Epithelial cell of esophagus (primary cell): ENCODE results near the gene CST3.

Source experiments
- DNase-seq: peaks from one replicate; pipeline ENCODE4 v3.0.0; 2010; ENCODE audit warnings: low read depth
- H3K4me3 ChIP-seq: 2 replicates; pipeline ENCODE4 v1.5.1; 2011; ENCODE audit warnings: mild to moderate bottlenecking, low read length, control low read depth
- TF ChIP-seq, protein P1 (sequence below): IDR thresholded peaks from 2 replicates; pipeline ENCODE4 v1.5.1; 2011; ENCODE audit warnings: low read depth, mild to moderate bottlenecking, low read length, control low read depth, inconsistent platforms; ENCODE audit not compliant: insufficient read depth; ENCODE audit errors: missing control alignments

Gene CST3

DNA sequence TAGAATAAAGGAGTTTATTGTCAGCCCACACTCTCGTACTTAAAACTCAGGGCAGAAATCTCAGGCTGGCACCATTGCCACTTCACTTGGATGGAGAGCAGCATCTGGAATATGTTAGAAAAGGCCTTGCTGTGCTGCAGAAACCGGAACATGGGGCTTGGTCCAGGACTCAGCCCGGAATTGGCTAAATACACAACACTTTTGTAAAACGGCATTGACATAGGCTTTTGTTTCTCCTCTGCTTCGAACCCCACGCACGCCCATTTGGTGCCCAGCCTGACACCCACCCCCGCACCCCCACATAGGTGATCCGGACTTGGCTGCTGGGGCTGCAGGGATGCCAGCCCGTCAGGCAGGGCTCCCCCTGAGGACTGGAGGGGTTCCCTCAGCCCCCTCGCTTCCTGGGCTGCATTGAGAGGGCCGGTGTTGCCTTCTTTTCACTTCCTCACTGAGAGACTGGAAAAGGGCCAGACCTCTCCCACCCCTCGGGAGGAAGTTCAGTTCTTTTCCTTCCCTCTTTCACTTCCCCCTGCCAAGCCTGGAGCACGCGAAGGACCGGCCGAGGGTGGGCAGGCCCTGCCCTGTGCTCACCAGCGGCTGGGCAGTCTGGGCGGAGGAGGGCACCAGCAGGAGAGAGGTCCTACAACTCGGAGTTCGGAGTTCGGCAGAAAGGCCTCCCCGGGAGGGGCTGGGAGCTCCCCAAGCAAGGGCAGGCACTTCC is 17.9 kb upstream of the CST3 start:
- no peak overlapping the region for H3K4me3 ChIP-seq
- TF ChIP-seq, protein P1, sequence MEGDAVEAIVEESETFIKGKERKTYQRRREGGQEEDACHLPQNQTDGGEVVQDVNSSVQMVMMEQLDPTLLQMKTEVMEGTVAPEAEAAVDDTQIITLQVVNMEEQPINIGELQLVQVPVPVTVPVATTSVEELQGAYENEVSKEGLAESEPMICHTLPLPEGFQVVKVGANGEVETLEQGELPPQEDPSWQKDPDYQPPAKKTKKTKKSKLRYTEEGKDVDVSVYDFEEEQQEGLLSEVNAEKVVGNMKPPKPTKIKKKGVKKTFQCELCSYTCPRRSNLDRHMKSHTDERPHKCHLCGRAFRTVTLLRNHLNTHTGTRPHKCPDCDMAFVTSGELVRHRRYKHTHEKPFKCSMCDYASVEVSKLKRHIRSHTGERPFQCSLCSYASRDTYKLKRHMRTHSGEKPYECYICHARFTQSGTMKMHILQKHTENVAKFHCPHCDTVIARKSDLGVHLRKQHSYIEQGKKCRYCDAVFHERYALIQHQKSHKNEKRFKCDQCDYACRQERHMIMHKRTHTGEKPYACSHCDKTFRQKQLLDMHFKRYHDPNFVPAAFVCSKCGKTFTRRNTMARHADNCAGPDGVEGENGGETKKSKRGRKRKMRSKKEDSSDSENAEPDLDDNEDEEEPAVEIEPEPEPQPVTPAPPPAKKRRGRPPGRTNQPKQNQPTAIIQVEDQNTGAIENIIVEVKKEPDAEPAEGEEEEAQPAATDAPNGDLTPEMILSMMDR: no peak
- no peak for DNase-seq

DNA sequence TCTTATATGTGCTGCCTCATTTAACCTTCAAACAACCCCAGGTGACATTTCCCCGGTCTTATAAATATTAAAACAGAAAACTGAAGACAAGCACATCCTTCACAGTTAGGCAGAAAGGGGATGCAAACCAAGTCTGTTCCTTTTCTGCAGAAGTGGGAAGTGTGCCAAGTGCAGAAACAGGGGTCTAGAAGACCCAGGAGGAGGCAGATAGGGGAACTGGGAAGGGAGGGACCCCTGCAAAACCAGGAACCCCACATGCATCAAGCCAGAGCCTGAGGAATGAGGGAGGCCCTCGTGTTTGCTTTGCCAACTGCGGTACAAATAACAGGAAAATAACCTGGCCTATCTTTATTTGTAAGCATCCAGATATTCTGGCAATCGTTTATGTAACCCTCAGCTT is 17.0 kb upstream of the CST3 start:
- DNase-seq: no peak
- TF ChIP-seq, protein P1: no peak
- H3K4me3 ChIP-seq: no peak overlapping the region

DNA sequence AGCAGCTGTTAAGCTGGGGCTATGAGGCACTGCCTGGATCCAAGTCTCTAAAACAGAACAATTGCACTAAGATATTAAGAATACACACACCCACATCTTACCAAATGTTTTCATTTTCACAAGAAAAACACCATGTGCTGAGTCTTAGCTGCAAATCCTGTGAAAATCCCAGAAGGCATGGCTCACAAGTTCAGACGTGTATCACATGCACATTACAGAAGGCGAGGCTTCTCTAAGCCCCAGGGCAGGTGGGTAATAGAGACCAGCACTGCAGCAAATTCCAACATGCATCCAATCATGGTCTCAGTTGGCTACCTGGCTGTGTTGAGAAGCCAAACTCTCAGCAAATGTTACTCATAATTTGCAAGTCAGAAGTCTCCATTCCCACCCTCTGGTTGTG is 16.2 kb upstream of the CST3 start:
- no peak overlapping the region for H3K4me3 ChIP-seq
- TF ChIP-seq, protein P1: no peak
- DNase-seq: peak; percentile 87

DNA sequence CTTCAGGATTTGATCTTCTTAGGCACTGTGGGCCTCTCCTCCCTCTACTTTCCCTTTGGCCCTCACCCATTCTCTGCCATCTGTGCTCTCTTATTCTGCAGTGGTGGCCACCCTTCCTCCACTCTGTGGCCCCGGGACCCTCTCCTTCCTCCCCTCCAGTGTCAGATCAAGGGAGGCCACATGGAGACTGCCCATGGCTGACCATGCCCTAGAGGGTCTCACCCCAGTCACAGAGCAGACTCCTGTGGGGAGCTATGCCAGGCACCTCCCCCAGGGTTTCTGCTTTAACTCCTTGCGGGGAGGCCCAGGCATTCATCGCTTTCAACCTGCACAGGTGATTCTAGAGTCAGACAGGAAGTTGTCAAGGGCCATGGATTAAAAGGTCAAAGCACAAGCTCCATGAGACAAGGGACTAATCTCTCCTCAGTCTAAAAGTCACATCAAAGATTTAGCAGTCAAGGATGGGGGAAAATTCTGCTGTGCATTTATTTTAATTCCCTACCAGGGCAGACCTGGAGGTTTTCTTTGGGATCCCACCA is 15.7 kb upstream of the CST3 start:
- TF ChIP-seq, protein P1: no peak
- H3K4me3 ChIP-seq: no peak overlapping the region
- DNase-seq: no peak

DNA sequence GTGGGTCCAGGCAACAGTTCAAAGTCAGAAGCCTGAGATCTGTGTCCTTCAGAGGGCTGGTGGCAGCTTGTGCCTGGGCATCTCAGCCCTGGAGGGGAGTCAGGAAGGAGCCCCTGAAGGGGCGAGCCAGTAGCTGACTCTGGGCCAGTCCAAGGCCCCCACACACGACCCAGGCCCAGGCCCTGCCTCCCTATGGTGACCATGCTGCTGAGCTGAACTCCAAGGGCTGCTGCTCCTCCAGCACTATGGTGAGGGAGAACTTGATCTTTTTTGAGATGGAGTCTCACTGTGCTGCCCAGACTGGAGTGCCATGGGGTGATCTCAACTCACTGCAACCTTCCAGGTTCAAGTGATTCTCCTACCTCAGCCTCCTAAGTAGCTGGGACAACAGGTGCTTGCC is 15.2 kb upstream of the CST3 start:
- DNase-seq: no peak
- TF ChIP-seq, protein P1: no peak
- no peak overlapping the region for H3K4me3 ChIP-seq

DNA sequence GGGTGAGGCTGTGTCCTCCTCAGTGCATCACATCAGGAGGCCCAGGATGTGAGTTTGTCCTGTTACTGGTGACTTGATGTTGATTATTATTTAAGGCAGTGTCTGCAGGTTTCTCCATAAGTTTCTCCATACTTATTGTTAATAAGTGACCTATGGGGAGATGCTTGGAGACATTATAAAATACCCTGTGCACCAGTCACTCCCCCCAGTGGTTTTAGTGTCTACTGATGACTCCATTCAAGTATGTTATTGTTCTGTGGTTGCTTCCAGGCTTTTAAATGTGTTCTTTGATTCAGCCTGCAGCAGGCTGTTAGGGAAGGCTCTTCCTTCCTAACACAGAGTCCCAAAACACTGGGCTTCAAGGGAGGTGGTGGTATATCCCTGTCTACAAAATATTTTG is 14.6 kb upstream of the CST3 start:
- TF ChIP-seq, protein P1: no peak
- DNase-seq: no peak
- no peak overlapping the region for H3K4me3 ChIP-seq

DNA sequence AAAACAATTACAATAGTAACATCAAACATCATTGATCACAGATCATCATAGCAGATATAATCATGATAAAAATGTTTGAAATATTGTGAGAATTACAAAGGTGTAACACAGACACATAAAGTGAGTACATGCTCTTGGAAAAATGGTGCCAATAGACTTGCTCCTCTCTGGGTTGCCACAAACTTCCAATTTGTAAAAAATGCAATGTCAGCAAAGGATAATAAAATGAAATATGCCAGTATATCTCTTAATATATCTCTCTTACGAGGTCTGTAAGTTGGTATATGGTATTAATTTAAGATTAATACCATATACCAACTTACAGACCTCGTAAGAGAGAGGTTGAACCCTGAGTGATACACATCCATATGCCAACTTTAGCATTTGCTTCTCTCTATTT is 13.4 kb upstream of the CST3 start:
- TF ChIP-seq, protein P1: no peak
- H3K4me3 ChIP-seq: no peak overlapping the region
- DNase-seq: no peak
